Left hindlimb (tissue), 1 donor: Measurements from ENCODE around the gene PRMT6.

Source experiments
- DNase-seq: peaks from one replicate; pipeline ENCODE4 v3.0.0-alpha.2; 2018

PRMT6 gene

DNA sequence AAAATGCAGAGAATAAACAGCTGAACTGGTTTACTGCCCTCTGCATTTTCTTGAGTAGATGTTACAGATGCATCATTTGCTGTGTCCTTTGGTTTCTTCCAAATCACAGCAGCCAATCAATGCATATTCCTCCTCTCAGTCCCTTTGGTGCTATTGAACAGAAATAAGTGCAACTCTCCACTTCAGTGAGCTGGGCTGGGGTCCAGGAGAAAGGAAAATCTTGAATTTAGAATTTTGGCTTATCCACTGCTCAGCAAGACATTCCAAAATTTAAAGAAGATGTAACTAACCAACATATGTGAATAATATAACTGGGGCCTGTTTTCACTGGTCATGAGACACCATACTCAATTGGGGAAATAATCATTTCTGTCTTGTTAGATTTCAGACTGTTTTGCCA lies 39.2 kb downstream of the PRMT6 start:
- no peak for DNase-seq

DNA sequence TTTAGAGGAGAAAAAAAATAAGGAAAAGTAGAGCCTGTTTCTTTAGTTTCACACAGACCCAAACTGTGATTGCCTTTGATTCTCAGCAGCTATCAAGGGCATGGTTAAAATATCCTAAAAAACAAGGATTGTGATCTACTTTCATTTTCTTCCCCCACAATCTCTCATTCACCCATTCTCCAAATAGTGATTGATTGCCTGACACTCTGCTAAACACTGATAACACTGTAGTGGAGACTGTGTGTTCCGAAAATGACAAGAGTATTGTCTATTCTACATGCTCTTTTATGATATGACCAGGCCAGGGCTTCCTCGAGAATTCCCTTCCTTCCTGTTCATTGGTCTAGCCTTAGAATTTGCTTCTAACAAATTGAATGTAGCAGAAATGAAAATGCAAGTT lies 40.2 kb downstream of the PRMT6 start:
- no peak for DNase-seq

DNA sequence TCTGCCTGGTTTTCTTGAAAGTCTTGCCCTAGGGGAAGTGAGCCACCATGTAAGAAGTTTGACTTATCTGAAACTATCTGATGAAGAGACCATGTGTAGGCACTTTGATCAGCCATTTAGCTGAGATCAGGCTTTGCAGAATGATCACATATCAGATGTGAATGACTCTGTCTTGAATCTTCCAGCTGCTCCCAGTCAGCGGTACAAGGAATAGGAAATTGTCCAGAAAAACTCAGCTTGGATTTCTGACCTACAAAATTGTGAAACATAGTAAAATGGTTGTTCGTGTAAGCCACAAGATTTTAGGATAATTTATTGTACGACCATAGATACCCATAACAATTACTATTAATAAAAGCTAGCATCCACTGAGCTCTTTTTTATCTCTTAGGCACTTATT lies 42.5 kb downstream of the PRMT6 start:
- no peak for DNase-seq

DNA sequence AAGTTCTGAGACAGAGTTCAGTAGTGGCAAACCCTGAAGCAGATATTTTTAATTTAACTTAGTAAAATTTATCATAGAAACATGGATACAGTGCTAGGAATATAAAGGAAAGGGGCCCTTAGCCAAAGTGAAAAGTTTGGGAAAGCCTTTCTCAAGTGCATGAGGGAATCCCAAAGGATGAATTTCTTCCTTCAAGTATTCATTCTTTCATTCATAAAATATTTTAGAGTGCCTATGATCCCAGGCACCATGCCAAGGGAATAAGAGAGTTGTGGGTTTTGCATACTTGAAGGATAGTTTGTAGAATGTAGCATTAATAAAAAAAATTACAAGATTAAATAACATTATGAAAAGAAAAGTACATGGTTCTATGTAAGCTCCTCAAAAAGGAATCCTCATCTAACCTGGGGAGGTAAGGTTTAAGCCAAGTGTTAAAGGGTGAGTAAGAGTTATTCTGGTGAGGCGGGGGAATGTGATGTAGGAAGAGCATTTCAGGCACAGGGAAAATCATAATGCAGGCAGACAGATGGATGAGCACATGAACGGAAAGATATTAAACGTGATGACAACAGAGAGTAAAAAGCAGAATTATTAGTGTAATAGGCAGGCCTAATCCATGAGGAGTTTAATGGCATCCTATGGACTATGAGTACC lies 44.0 kb downstream of the PRMT6 start:
- no peak for DNase-seq

DNA sequence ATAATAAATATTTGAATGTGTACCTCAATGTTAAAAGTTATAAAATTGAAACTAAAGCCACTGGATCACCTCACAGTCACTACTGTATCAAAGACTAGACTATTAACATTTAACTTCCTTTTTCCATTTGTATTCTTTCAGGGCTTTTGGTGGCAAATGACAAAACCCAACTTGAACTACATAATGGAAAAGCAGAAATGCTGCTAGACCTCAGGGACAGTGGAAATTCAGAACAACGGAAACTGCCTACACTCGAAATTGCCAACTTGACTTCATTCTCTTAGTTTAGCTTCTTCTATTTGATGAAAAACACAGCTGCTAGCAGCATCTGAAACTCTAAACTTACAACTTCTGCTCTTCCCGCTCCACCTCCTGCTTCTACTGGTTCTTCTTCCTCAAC lies 49.4 kb downstream of the PRMT6 start:
- DNase-seq: no peak
